ENCODE data around the gene ADGRF1.
A peak's percentile ranks its signal among the peaks of the same experiment; 100 is the strongest.
"Not testable (repeated sequence)": the region's sequence is repeated elsewhere in the genome, so short reads cannot be mapped to it uniquely, and the experiment has no call there.

ADGRF1 gene

GRCh38 chr6:47042275-47042791, at the start of gene ADGRF1:
Gene ADGRF1 (minus strand): TSS chr6:47042332. CDS start chr6:47029061, 13,271 bp downstream.
- Histone ChIP-seq H3K4me3 (ENCODE audit: low read depth, low read length) (no peak within 1 kb of the TSS), H3K27me3 (replicated peaks) (no peaks in the 10 kb centered on the region), H3K36me3 (replicated peaks) (no peaks in the 10 kb centered on the region), H3K27ac (no peak within 1 kb of the TSS)
- in situ Hi-C loops (cut with HindIII; ENCODE audit: low pct_ligation_motif_present, low sequenced_read_pairs) = no loop called here
- TF ChIP-seq CTCF (IDR thresholded peaks at IDR 0.05; ENCODE audit: low read depth, low read length, missing control alignments) = no peak
- no peak for DNase-seq

GRCh38 chr6:47090881-47091280, 48.7 kb upstream of the ADGRF1 start:
- DNase-seq = no peak
- Histone ChIP-seq H3K27me3 (replicated peaks) (no peaks in the 10 kb centered on the region), H3K4me3 (ENCODE audit: low read depth, low read length) (no peak overlapping the region), H3K27ac (no peak overlapping the region), H3K36me3 (replicated peaks) (no peaks in the 10 kb centered on the region)
- in situ Hi-C loops (cut with HindIII; ENCODE audit: low pct_ligation_motif_present, low sequenced_read_pairs) = loop anchor here (10.0 kb wide), 1 partner anchor 214 kb away; the partner anchor contains the start of gene TNFRSF21
- no peak for TF ChIP-seq CTCF (IDR thresholded peaks at IDR 0.05; ENCODE audit: low read depth, low read length, missing control alignments)

- H3K27me3 ChIP-seq (replicated peaks); H3K27ac ChIP-seq; H3K36me3 ChIP-seq (replicated peaks); in situ Hi-C loops (cut with HindIII; ENCODE audit: low pct_ligation_motif_present, low sequenced_read_pairs); H3K4me3 ChIP-seq (ENCODE audit: low read depth, low read length); DNase-seq: not testable (repeated sequence)
Observed at GRCh38 chr6:47089473-47089872, 47.3 kb upstream of the ADGRF1 start.

- no peak for TF ChIP-seq CTCF (IDR thresholded peaks at IDR 0.05; ENCODE audit: low read depth, low read length, missing control alignments)
- Histone ChIP-seq H3K27ac (no peak overlapping the region), H3K36me3 (replicated peaks) (no peaks in the 10 kb centered on the region), H3K4me3 (ENCODE audit: low read depth, low read length) (no peak overlapping the region), H3K27me3 (replicated peaks) (no peaks in the 10 kb centered on the region)
- DNase-seq = no peak
- in situ Hi-C loops (cut with HindIII; ENCODE audit: low pct_ligation_motif_present, low sequenced_read_pairs) = no loop called here
Observed at GRCh38 chr6:47086051-47086770, 44.1 kb upstream of the ADGRF1 start.

- no peak for DNase-seq
- Histone ChIP-seq H3K36me3 (replicated peaks) (no peaks in the 10 kb centered on the region), H3K27ac (no peak overlapping the region), H3K27me3 (replicated peaks) (no peaks in the 10 kb centered on the region), H3K4me3 (ENCODE audit: low read depth, low read length) (no peak overlapping the region)
- TF ChIP-seq CTCF (IDR thresholded peaks at IDR 0.05; ENCODE audit: low read depth, low read length, missing control alignments) = no peak
- in situ Hi-C loops (cut with HindIII; ENCODE audit: low pct_ligation_motif_present, low sequenced_read_pairs) = no loop called here
Observed at GRCh38 chr6:47084610-47085009, 42.5 kb upstream of the ADGRF1 start.

- TF ChIP-seq CTCF (IDR thresholded peaks at IDR 0.05; ENCODE audit: low read depth, low read length, missing control alignments) = no peak
- H3K27ac ChIP-seq = no peak overlapping the region
- H3K4me3 ChIP-seq (ENCODE audit: low read depth, low read length) = no peak overlapping the region
- in situ Hi-C loops (cut with HindIII; ENCODE audit: low pct_ligation_motif_present, low sequenced_read_pairs) = no loop called here
- H3K27me3 ChIP-seq (replicated peaks) = no peaks in the 10 kb centered on the region
- DNase-seq = peak; percentile 19
- no peaks in the 10 kb centered on the region for H3K36me3 ChIP-seq (replicated peaks)
Observed at GRCh38 chr6:47083586-47084047, 41.5 kb upstream of the ADGRF1 start.
